Heart left ventricle (tissue), 16 donors: ENCODE data around the gene CNOT6L. TPM values are rescaled to one million over a fixed set of nuclear protein-coding genes. Genes with fewer than 3 reads are reported as not detected.
A peak's percentile ranks its signal among the peaks of the same experiment; 100 is the strongest.

ENCODE experiments used
- ATAC-seq, 4 donors: fragments of 200-7000 bp; cut with Tn5 transposase; one replicate each; pipeline ENCODE4 v1.9.1; 2020 to 2022; ENCODE audit warnings: moderate library complexity in 4 of 4, mild to moderate bottlenecking in 3 of 4, moderate number of reproducible peaks in 1 of 4
- DNase-seq, 5 donors: peaks; one replicate each; pipeline ENCODE4 v3.0.0-alpha.2; 2020
- H3K27ac ChIP-seq, 12 donors: fragments of 200-600 bp; sonication (generic) in 4 of 12; one replicate each; pipeline versions ENCODE4 v1.5.0 to v1.8.0; 2016 to 2022; ENCODE audit warnings: mild to moderate bottlenecking in 2 of 12
- H3K27me3 ChIP-seq, 9 donors: fragments of 200-600 bp; sonication (generic) in 2 of 9; one replicate each; pipeline versions ENCODE4 v1.5.1 to v1.8.0; 2016 to 2022; ENCODE audit warnings: mild to moderate bottlenecking in 3 of 9
- H3K36me3 ChIP-seq, 9 donors: fragments of 200-600 bp; sonication (generic) in 2 of 9; one replicate each; pipeline versions ENCODE4 v1.5.0 to v1.8.0; 2018 to 2022; ENCODE audit warnings: mild to moderate bottlenecking in 2 of 9
- H3K4me1 ChIP-seq, 12 donors: fragments of 200-600 bp; sonication (generic) in 4 of 12; one replicate each; pipeline versions ENCODE4 v1.5.0 to v1.8.0; 2016 to 2022; ENCODE audit warnings: mild to moderate bottlenecking in 3 of 12
- H3K4me3 ChIP-seq, 12 donors: fragments of 200-600 bp; sonication (generic) in 4 of 12; one replicate each; pipeline versions ENCODE4 v1.5.0 to v1.8.0; 2017 to 2022; ENCODE audit warnings: mild to moderate bottlenecking in 9 of 12, moderate library complexity in 4 of 12
- H3K9me3 ChIP-seq, 12 donors: fragments of 200-600 bp; sonication (generic) in 4 of 12; one replicate each; pipeline versions ENCODE4 v1.5.0 to v1.8.0; 2016 to 2022; ENCODE audit warnings: mild to moderate bottlenecking in 1 of 12
- CTCF ChIP-seq, 12 donors: fragments of 200-600 bp; sonication (generic) in 4 of 12; IDR thresholded peaks; one replicate each; pipeline versions ENCODE4 v1.5.0 to v1.8.0; 2018 to 2022; ENCODE audit warnings: antibody characterized with exemption in 12 of 12, mild to moderate bottlenecking in 5 of 12
- POLR2A ChIP-seq, 2 donors: fragments of 450-650 bp; IDR thresholded peaks; one replicate each; pipeline ENCODE4 v1.6.1; 2017; ENCODE audit warnings: antibody characterized with exemption in 2 of 2, mild to moderate bottlenecking in 2 of 2, moderate library complexity in 2 of 2
- WGBS, 4 donors: extraction: QIAGEN DNeasy Blood & Tissue Kit in 2 of 4; methylation state at CpG; one replicate each; pipeline versions ENCODE4 v1.1.5 to v1.1.7; 2013 to 2018; 5-methylcytosine and 5-hydroxymethylcytosine counted together
- intact Hi-C, 10 donors: fragments of 100-400 bp; cut with DNase I; formaldehyde crosslinking; loops; one replicate each; pipeline versions ENCODE4 v1.11.1 to v1.14.2; 2022
- polyA plus RNA-seq, 2 donors: library from polyadenylated mRNA; stranded (reverse); fragments of 200-250 nt; gene quantifications; one replicate each; pipeline ENCODE4 v1.2.3, GENCODE V29; 2013
- total RNA-seq, 9 donors: library from RNA; depleted of rRNA in 2 of 9; stranded (reverse); fragments of >200 nt in 2 of 9; fragmentation: NEBNext Ultra II Directional in 3 of 9; extraction: Animal tissue kit (Norgen Biotek cat#: 25700) in 3 of 9; gene quantifications; one replicate each; pipeline versions ENCODE4 v1.1.0 to v1.2.4, GENCODE V29; 2016 to 2023
- donor health status: ischemic (EF 13 %, LVEDD 7.1; RV severe dilation, severe dysfunction).
- donor health status: healthy with polysubstance abuse.
- donor health status: DM: no; HTN: yes; CAD: no.
- donor health status: DM: no; HTN: no; CAD: no.
- donor health status: ischemic (EF 25% LVEDD 6.9; RV normal size, moderate dysfunction).
- donor health status: ischemic (EF 25% LVEDD 5.7; RV mildly dilated, moderate dysfunction).
- donor health status: healthy.
- donor health status: DM: yes; HTN: yes; CAD: no.
- donor health status: ischemic (EF 35%, LVEDD 5.7; RV mildly dilated, moderate dysfunction).
- donor health status: nonischemic (EF 11% LVEDD 7.7; RV severe dilation, severe dysfunction).
- donor health status: DM: yes; HTN: yes; CAD: no.
- donor health status: PGD.
- donor health status: ischemic (EF 29% LVEDD 5.4; RV normal size, mild dysfunction).
- donor health status: nonischemic (EF 23%, LVEDD 6.1; RV moderate dilation, normal function).

Gene CNOT6L
- total and polyA plus RNA-seq, 11 donors = 2.2 to 39.2 (median 18.6) TPM

- DNase-seq = no peak
- Histone ChIP-seq H3K36me3 (no peaks in the 10 kb centered on the region), H3K27ac (no peak overlapping the region), H3K9me3 (no peaks in the 10 kb centered on the region), H3K27me3 (no peaks in the 10 kb centered on the region), H3K4me1 (peaks cover 0 to 13% (median 0%) of the 10 kb centered on the region in 12 donors), H3K4me3 (no peak overlapping the region)
- 49 to 74% (median 62%) methylated on average over 1 of the region's 1 CpG for WGBS, 4 donors
- no peak for ATAC-seq
- TF ChIP-seq CTCF (IDR thresholded peaks at IDR 0.05) = no peak
- no peak for TF ChIP-seq POLR2A (IDR thresholded peaks at IDR 0.05)
- intact Hi-C loops = no loop called here
These were observed 115.5 kb downstream of the CNOT6L start for GRCh38 chr4:77703666-77704065.

GRCh38 chr4:77701121-77701520 lies 118.0 kb downstream of the CNOT6L start:
- Histone ChIP-seq H3K27ac (no peak overlapping the region), H3K4me3 (no peak overlapping the region), H3K27me3 (no peaks in the 10 kb centered on the region), H3K9me3 (no peaks in the 10 kb centered on the region), H3K4me1 (peaks cover 0 to 21% (median 2%) of the 10 kb centered on the region in 12 donors), H3K36me3 (no peaks in the 10 kb centered on the region)
- intact Hi-C loops = no loop called here
- ATAC-seq (no peak), DNase-seq (no peak)
- no peak for TF ChIP-seq POLR2A (IDR thresholded peaks at IDR 0.05)
- TF ChIP-seq CTCF (IDR thresholded peaks at IDR 0.05) = no peak
- 73 to 80% (median 77%) methylated on average over 2 of the region's 2 CpGs for WGBS, 4 donors

- Histone ChIP-seq H3K36me3 (no peaks in the 10 kb centered on the region), H3K27me3 (no peaks in the 10 kb centered on the region), H3K4me1 (peaks cover 0 to 21% (median 2%) of the 10 kb centered on the region in 12 donors), H3K27ac (no peak overlapping the region), H3K9me3 (no peaks in the 10 kb centered on the region), H3K4me3 (no peak overlapping the region)
- DNase-seq (no peak), ATAC-seq (peak in 2 of 4 donors; percentile 38 to 44)
- no peak for TF ChIP-seq POLR2A (IDR thresholded peaks at IDR 0.05)
- peak in 2 of 12 donors; percentile 10 to 12 for TF ChIP-seq CTCF (IDR thresholded peaks at IDR 0.05)
- intact Hi-C loops = loop anchor here in 2 of 10 donors (2.0 to 10.0 kb wide), 2 partner anchors 315 kb away; no protein-coding TSS in a partner anchor
- 42 to 51% (median 43%) methylated on average over 3 of the region's 3 CpGs for WGBS, 4 donors
These were observed 119.4 kb downstream of the CNOT6L start for GRCh38 chr4:77699731-77700210.

- ATAC-seq (peak; percentile 76 to 94 (median 80)), DNase-seq (no peak)
- no peaks in the 10 kb centered on the region for H3K36me3 ChIP-seq
- TF ChIP-seq POLR2A (IDR thresholded peaks at IDR 0.05) (no peak), CTCF (IDR thresholded peaks at IDR 0.05) (peak in 7 of 12 donors; percentile 15 to 50 (median 33))
- peak overlapping the region in 1 of 12 donors; percentile 2 for H3K27ac ChIP-seq
- H3K4me1 ChIP-seq = peaks cover 0 to 21% (median 2%) of the 10 kb centered on the region in 12 donors
- no peaks in the 10 kb centered on the region for H3K9me3 ChIP-seq
- no peaks in the 10 kb centered on the region for H3K27me3 ChIP-seq
- WGBS, 4 donors = 43 to 59% (median 45%) methylated on average over 9 to 10 of the region's 10 CpGs
- intact Hi-C loops = loop anchor here in 2 of 10 donors (2.0 to 10.0 kb wide), 2 partner anchors 313 kb away; no protein-coding TSS in a partner anchor
- H3K4me3 ChIP-seq = peak overlapping the region in 1 of 12 donors; percentile 22
These were observed 121.1 kb downstream of the CNOT6L start for GRCh38 chr4:77697860-77698590.
